ENCODE data around the gene RUNDC1. TPM values are rescaled to one million over a fixed set of nuclear protein-coding genes. Genes with fewer than 3 reads are reported as not detected.

RUNDC1 gene
- total RNA-seq, 6 experiments from 2014 or later: 9.9 to 14.6 (median 10.3) TPM

DNA sequence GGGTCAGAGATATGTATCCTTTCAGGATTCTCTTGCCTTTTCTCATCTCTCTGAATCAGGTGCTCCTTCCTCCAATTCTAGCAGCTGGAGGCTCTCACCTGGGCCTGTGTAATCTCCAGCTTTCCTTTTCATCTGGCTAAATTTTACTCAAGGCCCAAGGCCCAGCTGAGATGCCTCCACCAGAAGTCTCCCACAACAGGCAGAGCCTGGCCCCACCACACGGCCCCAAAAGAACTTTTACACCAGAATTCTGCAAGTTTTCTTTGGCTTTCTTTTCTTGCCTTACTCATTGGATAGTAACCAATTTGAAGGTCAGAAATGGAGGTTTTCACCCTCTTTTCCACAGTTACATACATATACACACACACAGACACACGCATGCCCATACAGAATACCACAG lies 59.3 kb downstream of the RUNDC1 start:
- TF ChIP-seq, protein P1, sequence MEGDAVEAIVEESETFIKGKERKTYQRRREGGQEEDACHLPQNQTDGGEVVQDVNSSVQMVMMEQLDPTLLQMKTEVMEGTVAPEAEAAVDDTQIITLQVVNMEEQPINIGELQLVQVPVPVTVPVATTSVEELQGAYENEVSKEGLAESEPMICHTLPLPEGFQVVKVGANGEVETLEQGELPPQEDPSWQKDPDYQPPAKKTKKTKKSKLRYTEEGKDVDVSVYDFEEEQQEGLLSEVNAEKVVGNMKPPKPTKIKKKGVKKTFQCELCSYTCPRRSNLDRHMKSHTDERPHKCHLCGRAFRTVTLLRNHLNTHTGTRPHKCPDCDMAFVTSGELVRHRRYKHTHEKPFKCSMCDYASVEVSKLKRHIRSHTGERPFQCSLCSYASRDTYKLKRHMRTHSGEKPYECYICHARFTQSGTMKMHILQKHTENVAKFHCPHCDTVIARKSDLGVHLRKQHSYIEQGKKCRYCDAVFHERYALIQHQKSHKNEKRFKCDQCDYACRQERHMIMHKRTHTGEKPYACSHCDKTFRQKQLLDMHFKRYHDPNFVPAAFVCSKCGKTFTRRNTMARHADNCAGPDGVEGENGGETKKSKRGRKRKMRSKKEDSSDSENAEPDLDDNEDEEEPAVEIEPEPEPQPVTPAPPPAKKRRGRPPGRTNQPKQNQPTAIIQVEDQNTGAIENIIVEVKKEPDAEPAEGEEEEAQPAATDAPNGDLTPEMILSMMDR (IDR thresholded peaks at IDR 0.05): no peak
- H3K4me1 Mint-ChIP-seq (ENCODE audit: low read depth): peaks cover 21% of the 10 kb centered on the region
- no peak for DNase-seq
- no peaks in the 10 kb centered on the region; the same call in 1 of the 2 replicates for H3K27me3 Mint-ChIP-seq (ENCODE audit: insufficient read depth)
- H3K9me3 Mint-ChIP-seq: no peaks in the 10 kb centered on the region
- no peaks in the 10 kb centered on the region for H3K36me3 Mint-ChIP-seq (ENCODE audit: low read depth)
- H3K27ac Mint-ChIP-seq: no peak overlapping the region
- H3K4me3 Mint-ChIP-seq: no peak overlapping the region

DNA sequence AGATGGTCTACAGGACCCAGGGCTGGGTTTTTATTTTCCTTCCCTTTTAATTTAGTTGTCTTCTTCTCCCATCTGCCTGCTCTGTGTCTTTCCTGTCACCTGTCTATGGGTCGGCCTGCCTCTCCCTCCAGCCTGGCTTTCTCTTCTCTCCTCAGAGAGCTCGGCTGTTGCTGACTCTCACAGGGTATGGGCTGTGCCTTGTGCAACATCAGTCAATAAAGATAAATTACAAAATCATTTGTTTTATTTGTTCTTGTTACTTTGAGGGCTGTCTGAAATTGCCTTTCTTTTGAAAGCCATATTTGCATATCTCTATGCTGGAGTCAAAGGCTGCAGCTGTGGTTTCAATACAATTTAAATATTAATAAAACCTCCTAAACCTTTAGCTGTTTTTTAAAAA lies 60.3 kb downstream of the RUNDC1 start:
- TF ChIP-seq, protein P1 (IDR thresholded peaks at IDR 0.05): no peak
- DNase-seq: no peak
- Mint-ChIP-seq H3K27me3 (ENCODE audit: insufficient read depth) (no peaks in the 10 kb centered on the region; the same call in 1 of the 2 replicates), H3K9me3 (no peaks in the 10 kb centered on the region), H3K36me3 (ENCODE audit: low read depth) (no peaks in the 10 kb centered on the region), H3K4me3 (no peak overlapping the region), H3K4me1 (ENCODE audit: low read depth) (peaks cover 21% of the 10 kb centered on the region), H3K27ac (no peak overlapping the region)

DNA sequence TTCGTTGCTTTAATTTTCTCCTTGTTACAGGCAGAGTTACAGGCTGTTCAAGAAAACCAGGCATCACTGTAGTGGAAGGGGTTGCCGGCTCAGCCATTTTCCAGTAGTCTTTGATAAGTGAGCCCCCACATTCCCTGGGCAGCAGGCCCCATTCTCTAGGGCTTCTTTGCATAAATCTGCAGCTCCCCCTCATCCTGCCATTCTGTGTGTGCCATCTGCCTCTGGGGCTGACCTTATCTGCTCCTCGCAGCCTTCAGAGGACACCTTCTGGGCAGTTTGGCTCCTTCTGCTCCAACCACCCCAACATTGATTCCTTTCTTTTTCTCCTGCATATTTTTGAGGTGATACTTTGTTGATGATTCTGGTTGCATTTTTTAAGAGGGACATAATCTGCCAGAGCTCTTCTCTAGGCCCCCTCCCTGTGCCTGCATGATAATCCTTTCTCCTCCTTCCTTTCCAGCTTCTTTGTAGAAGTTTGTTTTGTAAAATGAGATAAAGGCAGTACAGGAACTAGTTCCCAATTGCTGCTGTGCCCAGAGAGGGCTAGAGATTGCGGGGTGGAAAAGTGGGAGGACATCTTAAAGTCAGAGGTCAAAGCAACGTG lies 61.8 kb downstream of the RUNDC1 start:
- no peaks in the 10 kb centered on the region for H3K36me3 Mint-ChIP-seq (ENCODE audit: low read depth)
- H3K4me1 Mint-ChIP-seq (ENCODE audit: low read depth): peaks cover 21% of the 10 kb centered on the region
- TF ChIP-seq, protein P1 (IDR thresholded peaks at IDR 0.05): no peak
- H3K9me3 Mint-ChIP-seq: no peaks in the 10 kb centered on the region
- DNase-seq: no peak
- no peak overlapping the region for H3K4me3 Mint-ChIP-seq
- H3K27ac Mint-ChIP-seq: no peak overlapping the region
- H3K27me3 Mint-ChIP-seq (ENCODE audit: insufficient read depth): no peaks in the 10 kb centered on the region; the same call in 1 of the 2 replicates

Other genes with a start within 250 kb of the RUNDC1 start
- 10 to 100 TPM; 18.3 to 21.2 (median 19.2) TPM for gene EZH1, start 235.5 kb upstream of the RUNDC1 start, total RNA-seq (2021; fragmentation: NEBNext Ultra II Directional; extraction: Animal tissue kit (Norgen Biotek cat#: 25700))
- gene RAMP2, start 219.3 kb upstream of the RUNDC1 start, total RNA-seq (2021; fragmentation: NEBNext Ultra II Directional; extraction: Animal tissue kit (Norgen Biotek cat#: 25700)): 1 to 10 TPM in 3 of 6 experiments, under 1 TPM in 3; 0.40 to 1.3 (median 0.80) TPM
- gene VPS25, start 207.1 kb upstream of the RUNDC1 start, total RNA-seq (2021; fragmentation: NEBNext Ultra II Directional; extraction: Animal tissue kit (Norgen Biotek cat#: 25700)): 10 to 100 TPM; 79.3 to 94.5 (median 90.5) TPM
- gene WNK4, start 200.0 kb upstream of the RUNDC1 start, total RNA-seq (2021; fragmentation: NEBNext Ultra II Directional; extraction: Animal tissue kit (Norgen Biotek cat#: 25700)): 10 to 100 TPM; 22.2 to 33.0 (median 24.3) TPM
- gene COA3, start 181.9 kb upstream of the RUNDC1 start, total RNA-seq (2021; fragmentation: NEBNext Ultra II Directional; extraction: Animal tissue kit (Norgen Biotek cat#: 25700)): 10 to 100 TPM; 52.8 to 67.3 (median 61.1) TPM
- under 1 TPM in 1 of 6 experiments, not detected in 5; 0.19 TPM for gene CNTD1, start 181.7 kb upstream of the RUNDC1 start, total RNA-seq (2021; fragmentation: NEBNext Ultra II Directional; extraction: Animal tissue kit (Norgen Biotek cat#: 25700))
- 100 to 1,000 TPM in 3 of 6 experiments, 10 to 100 TPM in 3; 95.6 to 113 (median 99.9) TPM for gene BECN1, start 156.3 kb upstream of the RUNDC1 start, total RNA-seq (2021; fragmentation: NEBNext Ultra II Directional; extraction: Animal tissue kit (Norgen Biotek cat#: 25700))
- gene PSME3, start 147.2 kb upstream of the RUNDC1 start, total RNA-seq (2021; fragmentation: NEBNext Ultra II Directional; extraction: Animal tissue kit (Norgen Biotek cat#: 25700)): 100 to 1,000 TPM; 153 to 184 (median 162) TPM
- gene AOC2, start 136.0 kb upstream of the RUNDC1 start, total RNA-seq (2021; fragmentation: NEBNext Ultra II Directional; extraction: Animal tissue kit (Norgen Biotek cat#: 25700)): under 1 TPM; 0.20 to 0.78 (median 0.41) TPM
- gene AOC3, start 129.4 kb upstream of the RUNDC1 start, total RNA-seq (2021; fragmentation: NEBNext Ultra II Directional; extraction: Animal tissue kit (Norgen Biotek cat#: 25700)): under 1 TPM in 4 of 6 experiments, not detected in 2; 0.05 to 0.14 (median 0.06) TPM
- not detected for gene G6PC1, start 79.8 kb upstream of the RUNDC1 start, total RNA-seq (2021; fragmentation: NEBNext Ultra II Directional; extraction: Animal tissue kit (Norgen Biotek cat#: 25700))
- 10 to 100 TPM; 42.5 to 54.5 (median 47.1) TPM for gene AARSD1, start 16.1 kb upstream of the RUNDC1 start, total RNA-seq (2021; fragmentation: NEBNext Ultra II Directional; extraction: Animal tissue kit (Norgen Biotek cat#: 25700))
- 1 to 10 TPM in 4 of 6 experiments, under 1 TPM in 2; 0.87 to 1.3 (median 1.1) TPM for gene PTGES3L, start 485 bp upstream of the RUNDC1 start, total RNA-seq (2021; fragmentation: NEBNext Ultra II Directional; extraction: Animal tissue kit (Norgen Biotek cat#: 25700))
- 1,000 to 10,000 TPM; 1,047 to 1,349 (median 1,243) TPM for gene RPL27, start 17.9 kb downstream of the RUNDC1 start, total RNA-seq (2021; fragmentation: NEBNext Ultra II Directional; extraction: Animal tissue kit (Norgen Biotek cat#: 25700))
- gene IFI35, start 26.2 kb downstream of the RUNDC1 start, total RNA-seq (2021; fragmentation: NEBNext Ultra II Directional; extraction: Animal tissue kit (Norgen Biotek cat#: 25700)): 10 to 100 TPM in 4 of 6 experiments, 1 to 10 TPM in 2; 6.3 to 22.4 (median 18.8) TPM
- 100 to 1,000 TPM; 150 to 274 (median 244) TPM for gene VAT1, start 41.8 kb downstream of the RUNDC1 start, total RNA-seq (2021; fragmentation: NEBNext Ultra II Directional; extraction: Animal tissue kit (Norgen Biotek cat#: 25700))
- gene RND2, start 44.7 kb downstream of the RUNDC1 start, total RNA-seq (2021; fragmentation: NEBNext Ultra II Directional; extraction: Animal tissue kit (Norgen Biotek cat#: 25700)): under 1 TPM; 0.14 to 0.43 (median 0.37) TPM
- 10 to 100 TPM; 10.5 to 24.7 (median 22.5) TPM for gene BRCA1, start 144.8 kb downstream of the RUNDC1 start, total RNA-seq (2021; fragmentation: NEBNext Ultra II Directional; extraction: Animal tissue kit (Norgen Biotek cat#: 25700))
- gene NBR1, start 190.6 kb downstream of the RUNDC1 start, total RNA-seq (2021; fragmentation: NEBNext Ultra II Directional; extraction: Animal tissue kit (Norgen Biotek cat#: 25700)): 100 to 1,000 TPM; 104 to 123 (median 118) TPM
- gene TMEM106A, start 231.3 kb downstream of the RUNDC1 start, total RNA-seq (2021; fragmentation: NEBNext Ultra II Directional; extraction: Animal tissue kit (Norgen Biotek cat#: 25700)): 10 to 100 TPM; 12.0 to 17.5 (median 15.5) TPM
- not detected for gene CCDC200, start 248.1 kb downstream of the RUNDC1 start, total RNA-seq (2021; fragmentation: NEBNext Ultra II Directional; extraction: Animal tissue kit (Norgen Biotek cat#: 25700))